NCI-H526 (cell line): ENCODE measurements around the gene TBC1D3I.
"Not testable (repeated sequence)": the region's sequence is repeated elsewhere in the genome, so short reads cannot be mapped to it uniquely, and the experiment has no call there.

Experiments used
- DNase-seq, 2 experiments: peaks; one replicate each; lab custom pipeline; 2025; lab: John Stamatoyannopoulos, UW

TBC1D3I gene

GRCh38 chr17:36264470-36264869, at the start of gene TBC1D3I:
Gene TBC1D3I (minus strand): TSS chr17:36264570. CDS start chr17:36262985, 1,585 bp downstream.
- not testable (repeated sequence) for DNase-seq

GRCh38 chr17:36295161-36295560, 30.8 kb upstream of the TBC1D3I start:
- DNase-seq, result not testable (repeated sequence)

GRCh38 chr17:36289965-36290612, 25.7 kb upstream of the TBC1D3I start:
- not testable (repeated sequence) for DNase-seq

- DNase-seq, result not testable (repeated sequence)
These were observed 19.8 kb upstream of the TBC1D3I start for GRCh38 chr17:36284219-36284618.

- DNase-seq, result not testable (repeated sequence)
These were observed 18.9 kb upstream of the TBC1D3I start for GRCh38 chr17:36283256-36283655.

GRCh38 chr17:36242046-36242445, 22.3 kb downstream of the TBC1D3I start:
- DNase-seq, result not testable (repeated sequence)

GRCh38 chr17:36229644-36230043, 34.7 kb downstream of the TBC1D3I start:
- not testable (repeated sequence) for DNase-seq

- DNase-seq, result not testable (repeated sequence)
These were observed 41.4 kb downstream of the TBC1D3I start for GRCh38 chr17:36222967-36223366.

- not testable (repeated sequence) for DNase-seq
These were observed 42.7 kb downstream of the TBC1D3I start for GRCh38 chr17:36221581-36222100.

GRCh38 chr17:36220737-36221580, 43.4 kb downstream of the TBC1D3I start:
- not testable (repeated sequence) for DNase-seq

GRCh38 chr17:36219556-36219955, 44.8 kb downstream of the TBC1D3I start:
- DNase-seq, result not testable (repeated sequence)

GRCh38 chr17:36215406-36216308, 48.7 kb downstream of the TBC1D3I start:
- not testable (repeated sequence) for DNase-seq

- no peak for DNase-seq
These were observed 49.5 kb downstream of the TBC1D3I start for GRCh38 chr17:36214918-36215317.

- DNase-seq, result no peak
These were observed 50.7 kb downstream of the TBC1D3I start for GRCh38 chr17:36213695-36214094.

- DNase-seq, result no peak
These were observed 51.4 kb downstream of the TBC1D3I start for GRCh38 chr17:36212966-36213365.

GRCh38 chr17:36212272-36212605, 52.1 kb downstream of the TBC1D3I start:
- no peak for DNase-seq

- DNase-seq, result not testable (repeated sequence)
These were observed 52.7 kb downstream of the TBC1D3I start for GRCh38 chr17:36211484-36212271.

- DNase-seq, result not testable (repeated sequence)
These were observed 53.7 kb downstream of the TBC1D3I start, which contains the start of gene CCL4L2 for GRCh38 chr17:36210439-36211211. Gene CCL4L2 (plus strand): TSS chr17:36211063.

- DNase-seq, result no peak
These were observed 54.8 kb downstream of the TBC1D3I start for GRCh38 chr17:36209575-36209974.

GRCh38 chr17:36207383-36207782, 57.0 kb downstream of the TBC1D3I start:
- not testable (repeated sequence) for DNase-seq
